Karpas-422 (cell line): ENCODE results near the gene SLC9A4. TPM values are rescaled to one million over a fixed set of nuclear protein-coding genes. Genes with fewer than 3 reads are reported as not detected.

Experiments used
- DNase-seq: peaks from one replicate; pipeline ENCODE4 v3.0.0-alpha.2; 2015
- H2AFZ ChIP-seq: fragments of 200-600 bp; sonication (generic); 2 replicates; pipeline ENCODE4 v1.6.1; 2014; ENCODE audit warnings: antibody characterized with exemption, low read length, mixed read lengths
- H3K27ac ChIP-seq: fragments of 200-600 bp; sonication (generic); 2 replicates; pipeline ENCODE4 v1.5.1; 2014; ENCODE audit warnings: mild to moderate bottlenecking, low read length, moderate library complexity
- H3K27me3 ChIP-seq: fragments of 200-600 bp; sonication (generic); 2 replicates; pipeline ENCODE4 v1.6.1; 2014; ENCODE audit warnings: low read length, mixed read lengths
- H3K36me3 ChIP-seq: fragments of 200-600 bp; sonication (generic); 2 replicates; pipeline ENCODE4 v1.6.1; 2014; ENCODE audit warnings: low read length, mixed read lengths; ENCODE audit not compliant: insufficient read depth
- H3K4me1 ChIP-seq: fragments of 200-600 bp; sonication (generic); 2 replicates; pipeline ENCODE4 v1.6.1; 2014; ENCODE audit warnings: mild to moderate bottlenecking, low read length, mixed read lengths
- H3K4me2 ChIP-seq: fragments of 200-600 bp; sonication (generic); 2 replicates; pipeline ENCODE4 v1.6.1; 2014; ENCODE audit warnings: low read length, low read depth, mild to moderate bottlenecking; ENCODE audit not compliant: poor library complexity, severe bottlenecking
- H3K4me3 ChIP-seq: fragments of 200-600 bp; sonication (generic); 2 replicates; pipeline ENCODE4 v1.5.1; 2014; ENCODE audit warnings: mild to moderate bottlenecking, antibody characterized with exemption, low read length, mixed read lengths
- H3K79me2 ChIP-seq: fragments of 200-600 bp; sonication (generic); 2 replicates; pipeline ENCODE4 v1.6.1; 2014; ENCODE audit warnings: mild to moderate bottlenecking, low read length, mixed read lengths
- H3K9ac ChIP-seq: fragments of 200-600 bp; sonication (generic); 2 replicates; pipeline ENCODE4 v1.6.0; 2014; ENCODE audit warnings: low read length
- H3K9me2 ChIP-seq: fragments of 200-600 bp; sonication (generic), shearing (Covaris generic); replicated peaks from 2 replicates; pipeline ENCODE4 v1.6.0; 2014; ENCODE audit warnings: mild to moderate bottlenecking, low read length, moderate library complexity; ENCODE audit not compliant: insufficient read depth
- H3K9me3 ChIP-seq: fragments of 300-700, 200-600 bp; sonication (generic); 2 replicates; pipeline ENCODE4 v1.6.1; 2014; ENCODE audit warnings: low read length, mixed read lengths
- H4K20me1 ChIP-seq: fragments of 200-600 bp; sonication (generic); 2 replicates; pipeline ENCODE4 v1.6.1; 2014; ENCODE audit warnings: mild to moderate bottlenecking, antibody characterized with exemption, low read length, low read depth; ENCODE audit not compliant: insufficient read depth
- total RNA-seq: library from RNA; depleted of rRNA; stranded (reverse); fragments of >200 nt; shearing (Covaris generic); gene quantifications from 2 replicates; pipeline ENCODE4 v1.2.3, GENCODE V29; 2014; ENCODE audit warnings: low replicate concordance

The SLC9A4 gene
- total RNA-seq, 1 experiment from 2014 or later, result not detected

DNA sequence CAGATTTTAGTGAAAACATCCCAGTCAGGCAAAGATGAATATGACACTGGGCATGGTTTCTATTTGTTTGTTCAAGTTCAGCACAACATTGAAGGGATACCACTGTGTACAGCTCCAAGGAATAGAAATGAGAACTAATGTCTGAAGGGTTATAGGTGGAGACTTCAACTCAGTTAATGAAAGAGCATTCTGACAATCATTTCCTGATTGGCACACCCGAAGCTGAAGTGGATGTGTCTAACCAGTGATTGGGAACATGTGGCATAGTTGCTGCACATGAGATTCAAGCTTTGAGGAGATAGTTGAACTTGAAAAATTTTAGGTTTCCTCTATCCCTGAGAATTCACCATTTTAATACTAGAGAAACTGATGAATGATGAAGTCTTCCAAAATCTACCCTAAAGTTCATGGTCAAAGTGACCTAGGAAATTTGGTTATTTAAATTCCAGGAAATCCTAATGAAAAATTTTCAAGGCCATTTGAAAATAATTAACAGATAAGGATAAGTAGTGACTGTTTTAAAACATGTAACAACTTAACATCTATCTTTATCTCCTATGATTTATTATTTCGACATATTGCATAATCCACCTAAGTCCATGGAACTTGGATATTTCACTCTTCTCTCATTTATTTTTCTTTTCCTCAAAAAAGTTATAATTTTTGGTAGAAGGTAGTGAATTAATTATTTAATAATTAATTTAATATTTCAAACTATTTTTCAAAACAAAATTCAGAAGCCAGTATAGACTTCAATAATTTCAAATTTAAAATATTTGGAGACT, 38.0 kb downstream of the SLC9A4 start:
- Histone ChIP-seq H3K36me3 (no peaks in the 10 kb centered on the region), H3K9me3 (no peaks in the 10 kb centered on the region), H3K79me2 (no peaks in the 10 kb centered on the region), H4K20me1 (no peaks in the 10 kb centered on the region), H3K9me2 (no peaks in the 10 kb centered on the region), H3K27me3 (peaks cover 3% of the 10 kb centered on the region; the same call in 1 of the 2 replicates), H3K9ac (no peak overlapping the region), H3K4me2 (no peak overlapping the region), H2AFZ (no peak overlapping the region), H3K4me3 (no peak overlapping the region), H3K27ac (no peak overlapping the region), H3K4me1 (no peaks in the 10 kb centered on the region)
- no peak for DNase-seq

- H3K36me3 ChIP-seq, result no peaks in the 10 kb centered on the region
- H3K9me3 ChIP-seq, result no peaks in the 10 kb centered on the region
- H3K4me3 ChIP-seq, result no peak overlapping the region
- no peaks in the 10 kb centered on the region for H3K9me2 ChIP-seq
- H3K27ac ChIP-seq, result no peak overlapping the region
- H3K27me3 ChIP-seq, result peaks cover 3% of the 10 kb centered on the region; the same call in 1 of the 2 replicates
- no peaks in the 10 kb centered on the region for H4K20me1 ChIP-seq
- no peak overlapping the region for H2AFZ ChIP-seq
- H3K4me2 ChIP-seq, result no peak overlapping the region
- H3K9ac ChIP-seq, result no peak overlapping the region
- DNase-seq, result no peak
- H3K4me1 ChIP-seq, result no peaks in the 10 kb centered on the region
- H3K79me2 ChIP-seq, result no peaks in the 10 kb centered on the region
Measured at GRCh38 chr2:102512161-102512560, 39.1 kb downstream of the SLC9A4 start.

DNA sequence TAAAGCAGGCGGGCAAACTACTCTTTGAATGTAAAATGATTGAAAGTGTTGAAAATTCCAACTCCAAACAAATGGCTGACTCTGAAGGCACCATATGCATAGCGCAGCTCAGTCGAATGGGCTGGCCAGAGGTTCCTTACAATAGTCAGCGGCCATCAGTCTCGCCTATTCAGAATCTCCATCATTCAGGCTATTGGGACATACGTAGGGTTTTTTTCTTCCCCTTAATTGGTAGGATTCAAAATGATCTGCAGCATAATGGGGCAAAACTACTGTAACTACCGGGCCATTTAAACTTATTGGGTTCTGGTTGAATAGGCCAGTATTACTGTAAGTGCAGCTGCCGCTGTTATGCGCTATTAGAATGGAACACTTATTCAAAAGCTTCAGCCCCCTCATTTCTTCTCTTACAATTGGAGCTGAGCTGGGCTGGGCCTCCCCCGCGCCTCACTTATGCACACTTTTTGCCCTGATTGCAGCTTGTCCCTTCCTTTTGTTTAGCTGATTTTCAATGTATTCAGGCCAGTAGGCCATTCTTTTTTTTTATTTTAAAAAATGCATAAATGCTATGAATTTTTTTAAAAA, 40.4 kb downstream of the SLC9A4 start:
- Histone ChIP-seq H3K27me3 (peaks cover 1% of the 10 kb centered on the region; the same call in 1 of the 2 replicates), H3K36me3 (no peaks in the 10 kb centered on the region), H3K4me3 (no peak overlapping the region), H3K4me1 (no peaks in the 10 kb centered on the region), H4K20me1 (no peaks in the 10 kb centered on the region), H2AFZ (no peak overlapping the region), H3K79me2 (no peaks in the 10 kb centered on the region), H3K9ac (no peak overlapping the region), H3K9me3 (no peaks in the 10 kb centered on the region), H3K4me2 (no peak overlapping the region), H3K27ac (no peak overlapping the region), H3K9me2 (no peaks in the 10 kb centered on the region)
- no peak for DNase-seq

DNA sequence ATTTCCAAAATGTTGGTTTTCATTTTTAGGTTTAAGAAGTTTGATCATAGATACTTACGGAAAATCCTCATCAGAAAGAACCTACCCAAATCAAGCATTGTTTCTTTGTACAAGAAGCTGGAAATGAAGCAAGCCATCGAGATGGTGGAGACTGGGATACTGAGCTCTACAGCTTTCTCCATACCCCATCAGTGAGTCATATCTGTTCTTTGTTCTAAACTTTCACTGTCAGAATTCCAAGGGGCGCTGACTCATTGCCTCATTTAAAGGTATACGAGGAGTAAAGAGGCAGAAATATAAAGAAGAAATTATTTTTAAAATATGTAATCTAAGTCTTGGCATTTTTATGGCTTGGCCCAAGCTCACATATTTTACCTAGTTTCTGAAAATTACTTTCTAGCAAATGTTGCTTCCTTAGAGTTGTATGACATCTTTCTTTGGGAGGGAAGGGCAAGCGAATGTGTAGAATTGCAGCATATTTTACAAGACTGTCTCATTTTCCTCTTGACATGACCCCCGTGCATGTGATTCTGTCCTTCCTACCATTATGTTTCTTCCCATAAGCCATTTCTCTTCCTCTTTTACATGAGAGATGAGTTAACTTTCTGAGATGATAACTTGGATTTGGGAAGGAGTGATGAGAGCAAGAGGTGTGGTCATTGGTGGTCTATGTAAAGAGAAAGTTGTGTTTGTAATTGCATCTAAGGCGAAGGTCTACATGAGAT, 41.2 kb downstream of the SLC9A4 start:
- H2AFZ ChIP-seq, result no peak overlapping the region
- no peak overlapping the region for H3K4me2 ChIP-seq

DNA sequence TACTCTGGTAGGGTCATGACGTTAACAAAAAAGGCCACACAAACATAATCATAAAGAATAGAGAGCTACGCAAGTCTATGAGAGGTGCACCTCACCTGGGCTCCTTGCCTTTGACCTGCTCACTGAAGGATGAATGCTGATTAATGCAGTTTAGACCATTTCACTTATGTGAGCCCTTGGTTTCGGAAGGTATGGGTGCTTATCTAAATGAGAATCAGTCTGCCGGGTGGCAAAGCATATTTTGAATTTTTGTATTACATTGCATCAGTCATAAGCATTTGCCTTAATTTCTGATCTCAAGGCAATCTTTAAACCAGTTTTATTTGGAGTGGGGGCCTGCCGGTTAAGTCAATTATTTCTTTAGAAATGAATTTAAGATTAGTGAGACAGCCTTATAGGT, 42.8 kb downstream of the SLC9A4 start:
- Histone ChIP-seq H3K4me1 (no peaks in the 10 kb centered on the region; the same call in 1 of the 2 replicates), H3K27ac (no peak overlapping the region), H3K9me2 (no peaks in the 10 kb centered on the region), H2AFZ (no peak overlapping the region), H3K9ac (no peak overlapping the region), H3K4me3 (no peak overlapping the region), H3K9me3 (no peaks in the 10 kb centered on the region), H3K36me3 (no peaks in the 10 kb centered on the region), H3K27me3 (no peaks in the 10 kb centered on the region), H4K20me1 (no peaks in the 10 kb centered on the region), H3K4me2 (no peak overlapping the region), H3K79me2 (no peaks in the 10 kb centered on the region)
- DNase-seq, result no peak

More for the DNA sequence above, 41.2 kb downstream of the SLC9A4 start:
- no peaks in the 10 kb centered on the region for H3K36me3 ChIP-seq
- H3K9ac ChIP-seq, result no peak overlapping the region
- H3K9me3 ChIP-seq, result no peaks in the 10 kb centered on the region
- H3K4me3 ChIP-seq, result no peak overlapping the region
- DNase-seq, result no peak
- H3K27me3 ChIP-seq, result no peaks in the 10 kb centered on the region
- no peaks in the 10 kb centered on the region for H3K9me2 ChIP-seq
- no peak overlapping the region for H3K27ac ChIP-seq
- H3K79me2 ChIP-seq, result no peaks in the 10 kb centered on the region
- no peaks in the 10 kb centered on the region for H3K4me1 ChIP-seq
- H4K20me1 ChIP-seq, result no peaks in the 10 kb centered on the region

DNA sequence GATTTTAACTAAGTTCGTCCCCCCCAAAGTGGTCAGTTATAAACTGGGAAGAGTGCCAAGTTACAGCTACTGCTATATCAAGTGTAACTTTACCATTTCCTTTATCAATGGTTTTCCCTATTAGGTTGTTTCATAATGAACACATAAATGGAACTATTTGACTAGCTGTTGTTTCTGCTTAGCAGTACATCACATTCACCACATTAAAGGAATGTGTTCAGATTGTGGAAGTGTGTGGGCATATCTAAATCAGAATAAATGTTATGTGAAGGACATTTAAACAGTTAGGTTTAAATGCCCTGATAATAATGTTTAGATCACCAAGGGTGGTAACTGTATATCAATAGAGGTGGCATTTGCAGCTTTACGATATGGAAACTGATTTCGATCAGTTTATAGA, 45.1 kb downstream of the SLC9A4 start:
- no peak for DNase-seq
- H3K9ac ChIP-seq, result no peak overlapping the region
- no peaks in the 10 kb centered on the region for H3K36me3 ChIP-seq
- no peaks in the 10 kb centered on the region for H4K20me1 ChIP-seq
- H3K9me2 ChIP-seq, result no peaks in the 10 kb centered on the region
- H3K4me2 ChIP-seq, result no peak overlapping the region
- no peaks in the 10 kb centered on the region for H3K27me3 ChIP-seq
- H2AFZ ChIP-seq, result no peak overlapping the region
- no peaks in the 10 kb centered on the region for H3K79me2 ChIP-seq
- no peaks in the 10 kb centered on the region; the same call in 1 of the 2 replicates for H3K4me1 ChIP-seq
- no peak overlapping the region for H3K27ac ChIP-seq
- no peaks in the 10 kb centered on the region for H3K9me3 ChIP-seq
- H3K4me3 ChIP-seq, result no peak overlapping the region

DNA sequence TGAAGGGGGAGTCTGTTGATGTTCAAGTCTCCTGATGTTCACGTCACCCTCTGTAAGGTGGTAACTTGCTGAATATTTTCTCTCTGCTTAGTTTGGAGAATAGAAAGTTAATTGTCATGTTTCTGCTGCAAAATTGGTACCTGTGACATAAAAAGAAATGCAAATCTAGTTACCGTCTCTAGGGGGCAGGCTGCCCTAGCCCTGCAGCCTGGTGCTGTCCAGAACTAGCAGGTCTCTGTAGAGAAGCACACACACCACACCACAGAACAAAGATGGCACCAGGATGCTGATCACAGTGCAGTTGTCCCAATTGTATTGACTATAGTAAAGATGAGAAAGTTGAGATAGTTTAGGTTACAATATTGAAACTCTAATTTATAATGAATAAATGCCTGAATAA, 47.0 kb downstream of the SLC9A4 start:
- Histone ChIP-seq H3K4me3 (no peak overlapping the region), H3K36me3 (no peaks in the 10 kb centered on the region), H3K9ac (no peak overlapping the region), H2AFZ (no peak overlapping the region), H3K27ac (no peak overlapping the region), H3K4me1 (no peaks in the 10 kb centered on the region; the same call in 1 of the 2 replicates), H3K9me3 (no peaks in the 10 kb centered on the region), H3K9me2 (no peaks in the 10 kb centered on the region), H4K20me1 (no peaks in the 10 kb centered on the region), H3K4me2 (no peak overlapping the region), H3K27me3 (no peaks in the 10 kb centered on the region), H3K79me2 (no peaks in the 10 kb centered on the region)
- peak; percentile 77 for DNase-seq

GRCh38 chr2:102520801-102521200, 47.8 kb downstream of the SLC9A4 start:
- Histone ChIP-seq H4K20me1 (no peaks in the 10 kb centered on the region), H3K9me3 (no peaks in the 10 kb centered on the region), H3K9ac (no peak overlapping the region), H3K4me1 (no peaks in the 10 kb centered on the region; the same call in 1 of the 2 replicates), H3K27me3 (no peaks in the 10 kb centered on the region), H3K27ac (no peak overlapping the region), H3K4me3 (no peak overlapping the region), H3K36me3 (no peaks in the 10 kb centered on the region), H3K79me2 (no peaks in the 10 kb centered on the region), H2AFZ (no peak overlapping the region), H3K4me2 (no peak overlapping the region), H3K9me2 (no peaks in the 10 kb centered on the region)
- DNase-seq, result no peak
